ENCODE results near the gene NDUFAB1. TPM values are rescaled to one million over a fixed set of nuclear protein-coding genes. Genes with fewer than 3 reads are reported as not detected.
"Not testable (repeated sequence)": the region's sequence is repeated elsewhere in the genome, so short reads cannot be mapped to it uniquely, and the experiment has no call there.

NDUFAB1 gene
- total RNA-seq (10 to 100 TPM; 36.8 to 42.9 TPM), polyA plus RNA-seq (100 to 1,000 TPM; 182 to 220 (median 206) TPM), total RNA-seq (11.2 to 110 (median 28.3) reads per million in 6 experiments)

- no peaks in the 10 kb centered on the region for H3K9me3 Mint-ChIP-seq
- DNase-seq (peak; percentile 78 to 93 (median 89)), ATAC-seq (peak; percentile 98 to 99)
- H3K27ac Mint-ChIP-seq: peak within 1 kb of the TSS; percentile 64 to 93 (median 86)
- no peaks in the 10 kb centered on the region for H3K27me3 Mint-ChIP-seq
- peaks cover 0 to 28% (median 3%) of the 10 kb centered on the region in 3 donors for H3K36me3 Mint-ChIP-seq
- H3K4me1 Mint-ChIP-seq: peaks cover 10 to 46% (median 30%) of the 10 kb centered on the region in 4 donors
- POLR2A ChIA-PET: interaction anchor here (0.6 to 1.4 kb wide), 3 partner anchors 29 to 138 kb away, joined by 3 read pairs; partner anchors contain the start of genes DCTN5 and PALB2
- peak within 1 kb of the TSS; percentile 73 to 91 (median 82) for H3K4me3 Mint-ChIP-seq
Measured at GRCh38 chr16:23595951-23596720, at the start of gene NDUFAB1. NDUFAB1 (minus strand) TSS chr16:23596316; CDS start chr16:23596290, 26 bp downstream.

DNA sequence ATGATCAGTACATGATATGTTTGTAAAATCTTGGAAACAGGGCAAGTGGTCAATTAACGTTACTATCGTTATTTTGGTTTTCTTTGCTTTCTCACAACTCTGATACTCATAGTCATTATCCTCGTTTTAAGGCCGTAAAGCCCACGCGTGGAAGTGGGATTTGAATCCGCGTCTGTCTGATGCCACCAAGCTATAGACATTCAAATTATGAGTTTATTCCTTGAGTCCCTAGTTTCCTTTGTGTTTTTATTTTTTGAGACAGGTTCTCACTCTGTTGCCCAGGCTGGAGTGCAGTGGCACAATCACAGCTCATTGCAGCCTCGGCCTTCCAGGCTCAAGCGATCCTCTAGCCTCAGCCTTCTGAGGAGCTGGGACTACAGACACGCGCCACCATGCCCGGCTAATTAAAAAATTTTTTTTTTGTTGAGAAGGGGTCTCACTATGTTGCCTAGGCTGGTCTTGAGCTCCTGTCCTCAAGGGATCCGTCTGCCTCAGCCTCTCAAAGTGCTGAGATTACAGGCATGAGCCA, 46.2 kb upstream of the NDUFAB1 start:
- H3K9me3 Mint-ChIP-seq: no peaks in the 10 kb centered on the region
- POLR2A ChIA-PET: interaction anchor here (1.2 kb wide), 1 partner anchor 85 kb away, joined by 3 read pairs; the partner anchor contains the start of genes EARS2 and UBFD1
- H3K27ac Mint-ChIP-seq: peak overlapping the region; percentile 94 to 99 (median 98)
- H3K36me3 Mint-ChIP-seq: peaks cover 11 to 46% (median 22%) of the 10 kb centered on the region in 3 donors
- H3K4me3 Mint-ChIP-seq: peak overlapping the region; percentile 94 to 99 (median 98)
- no peaks in the 10 kb centered on the region for H3K27me3 Mint-ChIP-seq
- no peak for DNase-seq
- peaks cover 26 to 56% (median 49%) of the 10 kb centered on the region in 4 donors for H3K4me1 Mint-ChIP-seq
- no peak for ATAC-seq

- DNase-seq (peak; percentile 68 to 91 (median 76)), ATAC-seq (peak; percentile 95)
- peaks cover 10 to 40% (median 16%) of the 10 kb centered on the region in 3 donors for H3K36me3 Mint-ChIP-seq
- peak within 1 kb of the TSS; percentile 94 to 99 (median 98) for H3K27ac Mint-ChIP-seq
- peak within 1 kb of the TSS; percentile 94 to 99 (median 98) for H3K4me3 Mint-ChIP-seq
- H3K4me1 Mint-ChIP-seq: peaks cover 24 to 46% (median 43%) of the 10 kb centered on the region in 4 donors
- no peaks in the 10 kb centered on the region for H3K9me3 Mint-ChIP-seq
- no peaks in the 10 kb centered on the region for H3K27me3 Mint-ChIP-seq
- POLR2A ChIA-PET: interaction anchor here (0.8 to 1.5 kb wide), 3 partner anchors 10 to 131 kb away, joined by 3 to 6 read pairs (median 4); partner anchors contain the start of genes GGA2 and NDUFAB1
Measured at GRCh38 chr16:23640931-23641765, 45.0 kb upstream of the NDUFAB1 start, which contains the start of the genes DCTN5 and PALB2. DCTN5 (plus strand) TSS chr16:23641466; CDS start chr16:23641543, 77 bp downstream. PALB2 (minus strand) TSS chr16:23641310; CDS start chr16:23641157, 153 bp downstream.

- Mint-ChIP-seq H3K4me3 (peak overlapping the region; percentile 94 to 99 (median 98)), H3K27me3 (no peaks in the 10 kb centered on the region), H3K27ac (peak overlapping the region; percentile 90 to 99 (median 98)), H3K9me3 (no peaks in the 10 kb centered on the region), H3K4me1 (peaks cover 22 to 40% (median 37%) of the 10 kb centered on the region in 4 donors), H3K36me3 (peaks cover 5 to 40% (median 11%) of the 10 kb centered on the region in 3 donors)
- POLR2A ChIA-PET: interaction anchor here (0.8 to 1.5 kb wide), 3 partner anchors 10 to 131 kb away, joined by 3 to 6 read pairs (median 4); partner anchors contain the start of genes GGA2 and NDUFAB1
- ATAC-seq: no peak
- DNase-seq: peak in 2 of 10 donors; percentile 0 to 5
Measured at GRCh38 chr16:23640615-23640930, 44.5 kb upstream of the NDUFAB1 start.

DNA sequence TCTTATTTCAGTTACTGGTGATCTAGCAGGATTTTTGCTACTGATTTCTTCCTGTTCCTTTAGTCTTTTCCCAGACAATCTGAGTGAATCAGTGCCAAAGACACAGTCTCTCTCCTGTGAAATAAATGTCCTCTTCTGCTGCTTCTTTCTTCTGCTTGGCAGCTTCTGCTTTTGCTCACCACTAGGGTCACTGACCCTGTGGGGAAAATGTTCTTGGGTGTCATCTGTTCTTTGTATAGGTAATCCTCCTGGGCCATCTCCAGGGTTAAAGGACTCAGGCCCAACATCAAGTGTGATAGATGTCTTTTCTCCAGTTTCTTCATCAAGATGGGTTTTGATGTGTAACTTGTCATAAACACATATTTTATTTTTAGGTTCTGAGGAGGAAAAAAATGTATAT, 39.8 kb upstream of the NDUFAB1 start:
- Mint-ChIP-seq H3K9me3 (no peaks in the 10 kb centered on the region), H3K36me3 (peaks cover 0 to 41% (median 11%) of the 10 kb centered on the region in 3 donors), H3K27me3 (no peaks in the 10 kb centered on the region), H3K4me1 (peaks cover 14 to 36% (median 29%) of the 10 kb centered on the region in 4 donors), H3K27ac (peak overlapping the region in 2 of 10 donors; percentile 22 to 71), H3K4me3 (no peak overlapping the region)
- POLR2A ChIA-PET: no interaction called here
- ATAC-seq: no peak
- no peak for DNase-seq

GRCh38 chr16:23634461-23635036, 38.4 kb upstream of the NDUFAB1 start:
- H3K27me3 Mint-ChIP-seq: no peaks in the 10 kb centered on the region
- H3K4me1 Mint-ChIP-seq: peaks cover 7 to 27% (median 19%) of the 10 kb centered on the region in 4 donors
- no peak for ATAC-seq
- no peak overlapping the region for H3K4me3 Mint-ChIP-seq
- H3K9me3 Mint-ChIP-seq: no peaks in the 10 kb centered on the region
- POLR2A ChIA-PET: no interaction called here
- H3K36me3 Mint-ChIP-seq: peaks cover 0 to 52% (median 20%) of the 10 kb centered on the region in 3 donors
- H3K27ac Mint-ChIP-seq: peak overlapping the region in 1 of 10 donors; percentile 10
- DNase-seq: no peak

DNA sequence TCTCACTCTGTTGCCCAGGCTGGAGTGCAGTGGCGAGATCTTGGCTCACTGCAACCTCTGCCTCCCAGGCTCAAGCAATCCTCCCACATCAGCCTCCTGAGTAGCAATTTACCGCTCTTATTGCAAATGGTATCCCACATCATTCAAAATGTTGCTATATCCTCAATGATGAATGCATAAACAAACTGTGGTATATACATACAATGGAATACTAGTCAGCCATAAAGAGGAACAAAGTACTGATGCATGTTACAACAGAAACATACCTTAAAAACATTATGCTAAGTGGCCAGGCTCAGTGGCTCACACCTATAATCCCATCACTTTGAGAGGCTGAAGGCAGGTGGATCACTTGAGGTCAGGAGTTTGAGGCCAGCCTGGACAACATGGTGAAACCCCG, 35.8 kb upstream of the NDUFAB1 start:
- H3K27me3 Mint-ChIP-seq, H3K4me3 Mint-ChIP-seq, ATAC-seq, POLR2A ChIA-PET, H3K9me3 Mint-ChIP-seq, DNase-seq: not testable (repeated sequence)
- peak overlapping the region in 1 of 10 donors; percentile 9 for H3K27ac Mint-ChIP-seq
- H3K4me1 Mint-ChIP-seq: peaks cover 3 to 22% (median 13%) of the 10 kb centered on the region in 4 donors
- peaks cover 0 to 70% (median 24%) of the 10 kb centered on the region in 3 donors for H3K36me3 Mint-ChIP-seq

- Mint-ChIP-seq H3K4me3 (no peak overlapping the region), H3K4me1 (peaks cover 3 to 19% (median 13%) of the 10 kb centered on the region in 4 donors), H3K36me3 (peaks cover 0 to 72% (median 25%) of the 10 kb centered on the region in 3 donors), H3K9me3 (no peaks in the 10 kb centered on the region), H3K27me3 (no peaks in the 10 kb centered on the region), H3K27ac (no peak overlapping the region)
- DNase-seq: no peak
- POLR2A ChIA-PET: interaction anchor here (0.5 kb wide), 1 partner anchor 881 kb away, joined by 3 read pairs; no protein-coding TSS in a partner anchor
- ATAC-seq: no peak
Measured at GRCh38 chr16:23629516-23629915, 33.4 kb upstream of the NDUFAB1 start.

- ATAC-seq (no peak), DNase-seq (no peak)
- Mint-ChIP-seq H3K36me3 (peaks cover 14 to 87% (median 23%) of the 10 kb centered on the region in 3 donors), H3K9me3 (no peaks in the 10 kb centered on the region), H3K27me3 (no peaks in the 10 kb centered on the region), H3K4me3 (no peak overlapping the region), H3K4me1 (no peaks in the 10 kb centered on the region), H3K27ac (no peak overlapping the region)
- POLR2A ChIA-PET: no interaction called here
Measured at GRCh38 chr16:23624092-23624491, 28.0 kb upstream of the NDUFAB1 start.

DNA sequence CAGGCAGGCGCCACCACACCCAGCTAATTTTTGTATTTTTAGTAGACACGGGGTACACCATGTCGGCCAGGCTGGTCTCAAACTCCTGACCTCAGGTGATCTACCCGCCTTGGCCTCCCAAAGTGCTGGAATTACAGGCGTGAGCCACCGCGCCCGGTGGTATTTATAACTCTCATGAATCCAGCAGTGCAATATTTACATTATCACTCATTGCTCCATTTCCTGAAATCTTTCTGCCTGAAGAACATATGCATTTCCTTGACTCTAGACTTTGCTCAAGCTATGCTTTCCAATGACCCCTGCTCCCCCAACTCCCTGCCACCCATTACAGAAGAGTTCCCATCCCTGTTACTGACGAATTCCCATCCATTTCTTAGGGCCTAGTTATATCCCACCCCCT, 19.7 kb upstream of the NDUFAB1 start:
- no peak overlapping the region for H3K4me3 Mint-ChIP-seq
- no peaks in the 10 kb centered on the region for H3K27me3 Mint-ChIP-seq
- H3K4me1 Mint-ChIP-seq: no peaks in the 10 kb centered on the region
- POLR2A ChIA-PET: no interaction called here
- no peaks in the 10 kb centered on the region for H3K9me3 Mint-ChIP-seq
- no peak overlapping the region for H3K27ac Mint-ChIP-seq
- ATAC-seq: no peak
- DNase-seq: no peak
- peaks cover 6 to 63% (median 14%) of the 10 kb centered on the region in 3 donors for H3K36me3 Mint-ChIP-seq

DNA sequence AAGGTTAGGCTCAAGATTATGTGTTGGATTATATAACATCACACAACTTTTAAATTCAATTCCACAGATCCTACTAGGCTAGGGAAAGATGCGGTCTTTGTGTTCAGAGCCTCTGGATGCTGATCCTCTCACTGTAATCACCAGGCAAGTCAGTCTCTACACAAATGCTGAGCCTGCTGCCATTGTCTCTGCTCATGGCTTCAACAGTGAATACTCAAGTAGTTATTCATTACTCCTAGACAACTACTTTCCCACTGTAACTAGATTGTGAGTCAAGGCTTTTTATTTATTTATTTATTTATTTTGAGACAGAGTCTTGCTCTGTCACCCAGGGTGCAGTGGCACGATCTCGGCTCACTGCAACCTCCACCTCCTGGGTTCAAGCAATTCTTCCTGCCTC, 15.8 kb upstream of the NDUFAB1 start:
- Mint-ChIP-seq H3K27me3 (no peaks in the 10 kb centered on the region), H3K4me1 (no peaks in the 10 kb centered on the region)

More for the DNA sequence above, 15.8 kb upstream of the NDUFAB1 start:
- ATAC-seq (no peak), DNase-seq (no peak)
- Mint-ChIP-seq H3K27ac (no peak overlapping the region), H3K4me3 (no peak overlapping the region), H3K36me3 (peaks cover 4 to 46% (median 4%) of the 10 kb centered on the region in 3 donors), H3K9me3 (no peaks in the 10 kb centered on the region)
- POLR2A ChIA-PET: interaction anchor here (0.7 kb wide), 1 partner anchor 266 kb away, joined by 3 read pairs; no protein-coding TSS in a partner anchor

Measured in naive thymus-derived CD8-positive, alpha-beta T cell (primary cell).